IPS DF 4.7 (cell line): ENCODE measurements around the gene TULP4.
"Not testable (repeated sequence)": the region's sequence is repeated elsewhere in the genome, so short reads cannot be mapped to it uniquely, and the experiment has no call there.

ENCODE experiments used
- DNase-seq: peaks from one replicate; pipeline ENCODE4 v3.0.0-alpha.2; 2013; ENCODE audit warnings: low spot score; ENCODE audit errors: extremely low read depth

Gene TULP4

DNA sequence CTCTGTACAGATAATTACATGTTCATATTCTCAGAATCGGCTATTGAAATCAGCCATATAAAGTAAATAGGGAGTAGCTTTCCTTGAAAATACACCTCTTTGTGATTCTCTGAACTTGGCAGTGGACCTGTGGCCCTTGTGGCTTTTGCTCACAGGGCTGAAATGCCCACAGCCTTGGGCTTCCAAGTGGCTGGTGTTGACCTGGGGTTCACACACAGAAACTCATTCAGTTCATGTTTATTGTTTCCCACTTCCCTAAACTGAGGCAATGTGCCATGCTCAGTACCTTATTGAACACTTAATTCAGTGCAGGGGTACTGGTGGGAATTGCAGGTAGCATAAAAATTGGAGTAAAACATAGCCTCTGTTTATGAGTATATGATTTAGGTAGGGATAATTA lies 19.1 kb upstream of the TULP4 start:
- no peak for DNase-seq

DNA sequence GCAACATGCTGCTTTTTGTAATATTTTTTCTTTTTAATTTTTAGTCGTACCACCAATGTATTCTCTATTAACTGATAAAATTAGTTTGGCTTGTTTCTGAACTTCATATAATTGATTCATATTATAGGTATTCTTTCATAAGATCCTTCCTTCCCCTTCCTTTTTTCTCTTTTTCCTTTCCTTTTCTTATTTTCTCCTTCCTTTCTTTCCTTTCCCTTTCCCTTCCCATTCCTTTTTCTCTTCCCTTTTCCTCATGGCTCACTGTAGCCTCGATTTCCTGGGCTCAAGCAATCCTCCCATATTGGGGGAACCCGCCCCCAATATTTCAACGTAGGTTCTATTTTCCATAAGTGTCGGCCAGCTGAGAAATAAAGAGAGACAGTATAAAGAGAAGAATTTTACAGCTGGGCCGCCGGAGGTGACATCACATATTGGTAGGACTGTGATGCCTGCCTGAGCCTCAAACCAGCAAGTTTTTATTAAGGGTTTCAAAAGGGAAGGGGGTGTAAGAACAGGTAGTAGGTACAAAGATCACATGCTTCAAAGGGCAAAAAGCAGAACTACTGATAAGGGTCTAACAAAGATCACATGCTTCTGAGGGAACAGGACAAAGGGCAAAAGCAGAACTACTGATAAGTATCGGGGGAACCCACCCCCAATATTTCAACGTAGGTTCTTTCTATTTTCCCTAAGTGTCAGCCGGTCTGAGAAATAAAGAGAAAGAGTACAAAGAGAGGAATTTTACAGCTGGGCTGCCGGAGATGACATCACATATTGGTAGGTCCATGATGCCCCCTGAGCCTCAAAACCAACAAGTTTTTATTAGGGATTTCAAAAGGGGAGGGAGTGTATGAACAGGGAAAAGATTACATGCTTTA lies 16.1 kb upstream of the TULP4 start:
- DNase-seq: not testable (repeated sequence)

DNA sequence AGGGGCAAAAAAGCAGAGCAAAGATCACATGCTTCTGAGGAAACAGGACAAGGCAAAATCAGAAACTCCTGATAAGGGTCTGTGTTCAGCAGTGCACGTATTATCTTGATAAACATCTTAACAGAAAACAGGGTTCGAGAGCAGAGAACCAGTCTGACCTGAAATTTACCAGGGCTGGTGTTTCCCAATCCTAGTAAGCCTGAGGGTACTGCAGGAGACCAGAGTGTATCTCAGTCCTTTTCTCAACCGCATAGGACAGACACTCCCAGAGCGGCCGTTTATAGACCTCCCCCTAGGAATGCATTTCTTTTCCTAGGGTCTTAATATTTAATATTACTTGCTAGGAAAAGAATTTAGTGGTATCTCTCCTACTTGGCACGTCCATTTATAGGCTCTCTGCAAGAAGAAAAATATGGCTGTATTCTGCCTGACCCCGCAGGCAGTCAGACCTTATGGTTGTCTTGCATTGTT lies 15.4 kb upstream of the TULP4 start:
- not testable (repeated sequence) for DNase-seq

DNA sequence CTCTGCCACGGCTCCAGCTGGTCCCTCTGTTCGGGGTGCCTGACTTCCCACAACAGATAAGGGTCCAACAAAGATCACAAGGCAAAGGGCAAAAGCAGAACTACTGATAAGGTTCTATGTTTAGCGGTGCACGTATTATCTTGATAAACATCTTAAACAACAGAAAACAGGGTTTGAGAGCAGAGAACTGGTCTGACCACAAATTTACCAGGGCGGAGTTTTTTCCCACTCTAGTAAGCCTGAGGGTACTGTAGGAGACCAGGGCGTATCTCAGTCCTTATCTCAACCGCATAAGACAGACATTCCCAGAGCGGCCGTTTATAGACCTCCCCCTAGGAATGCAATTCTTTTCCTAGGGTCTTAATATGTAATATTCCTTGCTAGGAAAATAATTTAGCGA lies 14.6 kb upstream of the TULP4 start:
- DNase-seq: not testable (repeated sequence)

DNA sequence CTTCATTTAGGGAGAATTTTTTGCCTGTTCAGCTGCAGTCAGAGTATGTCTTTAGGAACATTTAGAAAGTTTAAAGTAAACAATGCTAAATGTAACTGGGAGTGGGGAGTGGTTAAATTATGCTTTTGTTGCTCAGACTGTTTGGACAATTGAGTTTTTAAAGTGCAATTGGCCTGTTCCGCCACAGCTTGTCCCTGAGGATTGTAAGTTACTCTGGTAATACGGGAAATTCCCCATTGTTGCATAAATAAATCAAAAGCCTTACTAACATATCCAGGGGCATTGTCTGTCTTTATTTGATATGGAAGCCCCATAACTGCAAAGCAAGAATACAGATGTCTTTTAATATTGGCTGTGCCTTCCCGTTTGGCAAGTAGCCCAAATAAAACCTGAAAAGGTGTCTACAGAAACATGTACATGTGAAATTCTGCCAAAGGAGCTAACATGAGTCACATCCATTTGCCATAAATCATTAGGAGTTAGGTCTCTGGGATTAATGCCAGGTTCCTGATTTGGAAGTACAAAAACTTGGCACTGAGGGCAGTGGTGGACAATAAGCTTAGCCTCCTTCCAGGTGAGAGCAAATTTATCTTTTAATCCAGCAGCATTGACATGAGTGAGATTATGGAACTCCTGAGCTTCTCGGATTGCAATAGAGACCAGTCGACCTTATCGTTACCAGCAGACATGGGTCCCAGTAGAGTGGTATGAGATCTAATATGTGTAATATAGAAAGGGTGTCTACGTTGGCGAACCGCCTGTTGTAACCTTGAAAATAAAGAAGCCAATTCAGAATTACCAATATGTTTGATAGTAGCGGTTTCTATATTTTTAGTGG lies 11.7 kb upstream of the TULP4 start:
- not testable (repeated sequence) for DNase-seq

DNA sequence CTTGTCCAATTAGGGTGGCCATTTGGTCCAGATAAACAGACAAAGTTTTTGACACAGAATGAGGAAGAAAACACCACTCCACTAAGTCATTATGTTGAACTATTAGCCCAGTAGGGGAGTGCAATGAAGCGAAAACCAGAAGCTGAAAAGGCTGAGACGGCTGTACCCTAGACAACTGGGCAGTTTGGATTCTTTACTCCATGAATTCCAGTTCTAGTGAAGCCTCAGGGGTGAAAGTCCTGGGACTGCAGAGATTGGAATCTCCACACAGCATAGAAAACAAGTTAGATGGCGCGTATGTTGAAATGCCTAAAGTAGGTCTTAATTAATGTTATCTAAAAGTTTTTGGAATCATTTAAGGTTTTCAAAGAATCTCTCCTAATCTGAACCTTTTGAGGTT lies 10.7 kb upstream of the TULP4 start:
- not testable (repeated sequence) for DNase-seq

DNA sequence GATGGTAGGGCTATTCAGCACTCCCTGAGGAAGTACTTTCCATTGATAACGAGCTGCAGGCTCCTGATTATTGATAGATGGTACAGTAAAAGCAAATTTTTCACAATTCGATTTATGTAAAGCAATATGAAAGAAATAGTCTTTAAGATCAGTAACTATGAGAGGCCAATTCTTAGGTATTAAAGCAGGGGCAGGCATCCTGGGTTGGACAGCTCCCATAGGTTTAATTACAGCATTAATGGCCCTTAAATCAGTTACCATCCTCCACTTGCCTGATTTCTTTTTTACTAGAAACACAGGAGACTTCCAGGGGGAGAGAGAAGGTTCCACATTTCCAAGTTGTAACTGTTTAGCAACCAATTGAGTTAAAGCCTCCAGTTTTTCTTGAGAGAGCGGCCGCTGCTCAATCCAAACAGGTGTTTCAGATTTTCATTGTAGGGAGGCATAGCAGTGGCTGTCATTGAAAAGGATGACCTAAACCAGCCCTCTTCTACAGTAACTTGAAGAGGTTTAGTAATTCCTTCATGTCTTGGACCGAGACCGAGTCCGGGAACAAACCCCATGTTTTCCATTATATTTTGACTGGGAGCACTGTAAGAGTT lies 10.0 kb upstream of the TULP4 start:
- DNase-seq: not testable (repeated sequence)

DNA sequence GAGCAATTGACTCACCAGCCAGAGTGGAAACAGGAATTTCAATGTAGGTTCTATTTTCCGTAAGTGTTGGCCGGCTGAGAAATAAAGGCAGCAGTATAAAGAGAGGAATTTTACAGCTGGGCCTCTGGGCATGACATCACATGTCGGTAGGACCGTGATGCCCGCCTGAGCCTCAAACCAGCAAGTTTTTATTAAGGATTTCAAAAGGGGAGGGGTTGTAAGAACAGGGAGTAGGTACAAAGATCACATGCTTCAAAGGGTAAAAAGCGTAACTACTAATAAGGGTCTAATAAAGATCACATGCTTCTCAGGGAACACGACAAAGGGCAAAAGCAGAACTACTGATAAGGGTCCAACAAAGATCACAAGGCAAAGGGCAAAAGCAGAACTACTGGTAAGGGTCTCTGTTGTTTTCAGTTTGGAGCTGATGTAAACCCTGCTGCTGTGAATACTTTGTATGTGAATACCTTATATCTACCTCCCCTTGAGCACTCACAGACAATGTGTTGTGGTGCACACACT lies 9.0 kb upstream of the TULP4 start:
- DNase-seq: no peak

DNA sequence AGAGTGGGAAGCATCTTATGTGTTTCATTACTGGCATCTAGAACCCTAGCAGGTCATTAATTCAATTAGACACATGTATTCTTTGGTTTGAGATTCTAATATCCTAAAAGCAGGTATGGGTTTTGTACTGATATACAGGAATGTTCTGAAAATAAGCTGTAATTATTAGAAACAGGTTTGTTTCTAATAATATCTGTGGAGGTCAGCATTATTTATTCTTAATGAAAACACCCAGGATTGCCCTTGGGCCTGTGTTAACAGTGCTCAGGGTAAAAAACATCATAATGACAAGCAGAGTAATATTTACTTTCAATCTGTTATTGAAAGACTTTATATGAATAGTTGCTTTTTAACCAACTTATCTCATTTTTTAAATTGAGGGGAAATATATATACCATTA lies 8.0 kb upstream of the TULP4 start:
- no peak for DNase-seq

DNA sequence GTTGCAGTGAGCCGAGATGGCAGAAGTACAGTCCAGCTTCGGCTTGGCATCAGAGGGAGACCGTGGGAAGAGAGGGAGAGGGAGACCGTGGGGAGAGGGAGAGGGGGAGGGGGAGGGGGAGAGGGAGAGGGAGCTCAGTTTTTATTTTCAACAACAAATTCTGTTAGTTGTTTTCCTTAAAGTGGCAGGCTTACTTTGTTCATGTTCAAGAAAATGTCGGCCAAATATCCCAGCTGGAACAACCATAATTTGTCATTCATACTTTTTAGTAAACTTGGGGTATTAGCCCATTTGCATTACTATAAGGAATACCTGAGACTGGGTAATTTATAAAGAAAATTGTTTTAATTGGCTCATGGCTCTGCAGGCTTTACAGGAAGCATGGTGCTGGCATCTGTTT lies 2.5 kb upstream of the TULP4 start:
- no peak for DNase-seq

DNA sequence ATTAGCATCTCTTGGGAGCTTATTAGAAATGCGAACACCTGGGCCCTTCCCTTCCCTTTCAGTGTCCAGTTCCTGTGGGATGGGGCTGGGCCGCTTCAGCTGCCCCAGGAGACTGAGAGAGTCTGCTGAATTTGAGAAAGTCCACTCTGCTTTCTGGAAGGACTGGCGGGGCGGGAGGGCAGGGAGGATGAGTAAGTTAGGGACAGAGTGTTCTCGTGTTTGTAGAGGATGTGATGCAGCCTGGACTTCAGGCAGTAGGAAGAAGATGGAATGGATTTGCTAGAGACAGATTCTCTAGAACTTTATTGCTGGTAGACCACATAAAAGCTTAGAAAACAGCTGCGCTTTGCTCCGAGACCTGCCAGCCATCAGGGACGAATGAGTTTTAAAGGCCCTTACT lies 1.1 kb upstream of the TULP4 start:
- DNase-seq: no peak

DNA sequence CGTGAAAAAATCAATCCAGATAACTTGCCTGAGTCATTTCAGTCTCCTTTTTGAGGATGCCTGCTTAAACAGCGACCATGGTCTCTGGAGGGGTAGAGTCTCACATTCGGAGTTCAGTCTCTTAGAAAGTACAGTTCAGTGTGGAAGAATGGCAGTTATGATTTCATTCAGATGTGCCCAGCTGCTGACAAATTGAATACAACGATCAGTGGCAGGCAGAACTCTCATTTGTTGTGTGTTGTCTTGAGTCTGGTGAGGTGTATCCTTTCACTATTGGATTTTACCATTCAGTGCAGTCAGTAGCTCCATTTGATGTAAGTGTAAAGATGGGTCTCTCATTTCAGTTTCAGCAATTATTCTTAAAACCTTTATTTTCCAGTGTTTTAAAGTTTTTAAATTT lies 639 bp upstream of the TULP4 start:
- DNase-seq: no peak

DNA sequence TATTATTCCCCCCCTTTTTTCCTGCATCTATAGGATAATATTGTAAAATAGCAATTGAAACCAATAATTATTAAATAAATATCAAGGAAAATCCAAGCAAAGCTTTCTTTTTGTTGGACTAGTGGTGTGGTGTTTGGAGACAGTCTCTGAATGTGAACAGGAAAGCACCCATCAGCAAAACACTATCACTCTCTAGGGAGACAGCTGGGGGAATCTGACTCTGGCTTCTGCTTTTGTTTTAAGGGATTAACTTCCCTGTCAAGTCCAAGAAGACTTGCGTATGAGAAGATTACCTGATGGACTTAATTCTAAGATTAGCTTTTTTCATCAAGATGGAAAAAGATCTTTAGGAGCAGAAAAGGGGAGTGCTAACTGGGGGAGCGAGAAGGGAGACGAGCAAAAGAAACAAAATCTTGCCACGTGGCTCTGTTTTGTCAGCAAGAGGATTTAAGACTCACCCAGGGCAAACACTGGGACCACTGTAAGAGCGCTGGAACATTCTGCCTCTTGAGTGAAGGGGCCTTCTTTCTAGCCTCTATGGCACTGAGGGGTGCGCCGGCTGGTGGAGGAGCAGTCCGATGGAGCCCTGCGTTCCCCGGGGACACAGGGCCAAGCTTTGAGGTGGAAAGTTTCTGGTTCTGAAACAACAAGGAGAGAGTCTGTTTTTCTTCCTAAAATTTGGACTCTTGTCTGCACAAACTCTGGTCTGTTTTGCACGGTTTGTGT lies 570 bp downstream of the TULP4 start:
- no peak for DNase-seq

DNA sequence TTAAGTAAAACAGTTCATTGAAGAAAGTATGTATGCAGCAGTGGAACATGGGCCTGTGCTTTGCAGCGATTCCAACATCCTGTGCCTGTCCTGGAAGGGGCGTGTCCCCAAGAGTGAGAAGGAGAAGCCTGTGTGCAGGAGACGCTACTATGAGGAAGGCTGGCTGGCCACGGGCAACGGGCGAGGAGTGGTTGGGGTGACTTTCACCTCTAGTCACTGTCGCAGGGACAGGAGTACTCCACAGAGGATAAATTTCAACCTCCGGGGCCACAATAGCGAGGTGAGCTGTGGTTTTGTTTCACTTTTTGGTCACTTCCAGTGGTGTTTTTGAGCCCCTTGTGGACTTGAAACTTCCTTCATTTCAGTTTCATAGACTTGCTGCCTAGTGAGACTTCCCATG lies 1.7 kb downstream of the TULP4 start:
- DNase-seq: no peak

DNA sequence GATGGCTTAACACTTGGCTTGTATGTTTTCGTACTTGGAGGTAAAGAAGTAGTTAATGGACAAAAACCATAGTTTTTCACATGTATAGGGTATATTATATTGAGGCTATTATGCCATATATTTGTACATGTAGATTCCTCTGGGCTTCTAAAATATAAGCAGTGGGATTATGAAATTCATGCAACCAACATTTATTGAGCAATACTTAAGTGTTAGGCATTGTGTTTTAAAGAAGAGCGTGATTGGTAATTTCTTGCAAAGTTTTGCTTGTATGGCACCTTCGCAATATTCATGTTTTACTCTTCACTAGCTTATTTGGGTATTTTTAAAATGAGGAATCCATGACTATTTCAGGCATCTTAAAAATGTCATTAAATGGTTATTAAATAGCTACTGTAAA lies 2.5 kb downstream of the TULP4 start:
- no peak for DNase-seq

DNA sequence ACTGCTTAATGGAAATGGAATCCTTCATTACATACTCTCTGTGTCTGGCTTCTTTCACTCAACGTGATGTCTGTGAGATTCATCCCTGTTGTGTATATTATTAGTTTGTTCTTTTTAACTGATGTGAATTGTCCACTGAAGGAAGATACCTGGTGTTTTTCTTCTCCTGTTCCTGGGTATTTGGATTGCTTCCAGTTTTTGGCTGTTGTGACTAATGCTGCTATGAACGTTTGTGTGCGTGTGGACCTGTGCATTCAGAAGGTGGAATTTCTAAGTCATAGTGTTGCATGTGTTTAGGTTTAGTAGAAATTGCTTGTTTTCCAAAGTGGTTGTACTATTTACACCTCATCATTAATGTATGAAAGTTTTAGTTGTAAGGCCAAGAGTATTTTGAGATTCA lies 3.8 kb downstream of the TULP4 start:
- no peak for DNase-seq

DNA sequence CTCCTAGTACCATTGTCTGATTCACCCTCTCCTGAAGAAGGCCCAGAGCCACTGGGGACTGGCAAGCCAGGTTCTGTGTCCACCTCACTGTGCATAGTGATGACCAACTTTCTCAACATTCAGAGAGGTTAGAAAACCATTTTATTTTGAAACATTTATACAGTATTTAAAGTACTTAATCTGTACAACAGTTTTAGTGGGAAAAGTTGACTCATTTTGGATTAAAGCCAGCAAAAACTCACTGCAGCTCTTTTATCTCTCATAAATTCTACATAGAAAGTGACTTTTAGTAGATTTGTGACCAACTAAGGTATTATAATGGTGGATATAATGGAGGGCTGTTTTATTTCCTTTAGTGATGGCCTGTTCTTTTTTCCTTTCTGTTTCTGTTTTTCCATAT lies 9.7 kb downstream of the TULP4 start:
- DNase-seq: no peak

DNA sequence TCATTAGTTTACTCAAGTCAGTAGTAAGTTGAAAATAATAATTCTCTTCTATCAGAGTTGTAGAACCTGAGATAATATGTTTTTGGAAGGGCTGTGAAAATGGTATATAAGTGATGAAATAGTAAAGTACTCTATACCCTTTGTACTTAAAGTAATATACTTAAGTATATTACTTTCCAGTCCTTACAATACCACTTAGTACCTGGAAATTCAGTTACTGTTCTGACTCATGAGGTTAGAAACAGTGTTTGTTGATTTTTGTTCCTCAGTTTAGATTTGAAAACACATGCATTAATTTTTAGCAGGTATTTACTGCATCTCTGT lies 10.1 kb downstream of the TULP4 start:
- DNase-seq: no peak

DNA sequence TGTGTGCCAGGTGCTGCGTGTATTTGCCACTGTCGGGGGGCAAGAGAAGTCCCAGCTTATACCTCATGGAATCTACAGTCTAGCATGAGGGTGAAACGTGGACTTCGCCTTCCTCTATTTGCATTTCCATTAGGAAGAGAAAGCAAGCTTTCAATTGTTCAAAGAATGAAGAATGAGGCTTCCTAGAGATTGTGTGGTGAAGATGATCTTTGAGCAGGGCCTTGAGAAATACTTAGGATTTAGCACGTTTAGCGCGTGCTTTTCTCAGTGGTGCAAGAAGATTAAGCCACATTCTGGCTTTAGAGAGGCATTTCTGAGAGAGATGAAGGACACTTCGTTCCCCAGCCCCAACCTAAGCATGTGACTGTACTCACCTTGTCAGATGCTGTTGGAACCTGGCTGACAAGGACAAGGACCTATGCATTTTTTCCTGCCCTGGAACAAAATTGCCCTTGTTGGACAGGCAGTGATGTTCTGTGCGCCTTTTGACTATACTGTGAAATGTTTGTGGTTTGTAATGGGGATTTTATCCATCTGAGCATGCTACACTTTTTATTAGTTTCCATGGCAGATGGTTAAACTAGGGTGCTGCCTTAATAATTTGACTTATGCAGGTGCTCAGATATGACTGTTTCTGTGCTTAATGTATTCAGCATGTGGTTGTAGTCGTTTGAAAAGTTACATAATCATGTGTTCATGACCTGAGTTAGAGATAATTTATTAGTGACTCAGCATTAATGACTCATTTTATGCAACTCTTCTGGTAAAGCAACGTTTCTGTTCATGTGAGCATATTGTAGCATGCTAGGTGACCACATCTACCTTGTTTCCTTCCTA lies 10.7 kb downstream of the TULP4 start:
- no peak for DNase-seq

DNA sequence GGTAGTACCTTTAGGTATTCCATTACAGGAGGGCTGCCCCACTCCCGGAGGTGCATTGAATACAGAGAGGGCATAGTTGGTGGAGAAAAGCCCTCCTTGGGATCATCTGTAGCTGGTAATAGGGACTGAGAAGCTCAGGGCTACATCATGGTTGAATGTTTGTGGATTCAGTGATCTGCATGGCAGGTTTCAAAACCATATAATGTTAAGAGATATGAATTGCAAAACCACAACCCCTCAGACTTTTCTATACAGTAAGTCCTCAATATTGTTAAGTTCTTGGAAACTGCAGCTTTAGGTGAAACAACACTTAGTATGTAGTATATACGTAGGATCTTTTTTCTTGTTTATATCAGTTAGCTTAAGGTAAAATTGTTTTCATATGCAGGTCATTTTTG lies 11.3 kb downstream of the TULP4 start:
- DNase-seq: no peak
